ENCODE measurements around the gene MRPL52. TPM values are rescaled to one million over a fixed set of nuclear protein-coding genes. Genes with fewer than 3 reads are reported as not detected.
A peak's percentile ranks its signal among the peaks of the same experiment; 100 is the strongest.

MRPL52 gene
- total RNA-seq, 2 experiments from 2014 or later: 100 to 181 TPM

DNA sequence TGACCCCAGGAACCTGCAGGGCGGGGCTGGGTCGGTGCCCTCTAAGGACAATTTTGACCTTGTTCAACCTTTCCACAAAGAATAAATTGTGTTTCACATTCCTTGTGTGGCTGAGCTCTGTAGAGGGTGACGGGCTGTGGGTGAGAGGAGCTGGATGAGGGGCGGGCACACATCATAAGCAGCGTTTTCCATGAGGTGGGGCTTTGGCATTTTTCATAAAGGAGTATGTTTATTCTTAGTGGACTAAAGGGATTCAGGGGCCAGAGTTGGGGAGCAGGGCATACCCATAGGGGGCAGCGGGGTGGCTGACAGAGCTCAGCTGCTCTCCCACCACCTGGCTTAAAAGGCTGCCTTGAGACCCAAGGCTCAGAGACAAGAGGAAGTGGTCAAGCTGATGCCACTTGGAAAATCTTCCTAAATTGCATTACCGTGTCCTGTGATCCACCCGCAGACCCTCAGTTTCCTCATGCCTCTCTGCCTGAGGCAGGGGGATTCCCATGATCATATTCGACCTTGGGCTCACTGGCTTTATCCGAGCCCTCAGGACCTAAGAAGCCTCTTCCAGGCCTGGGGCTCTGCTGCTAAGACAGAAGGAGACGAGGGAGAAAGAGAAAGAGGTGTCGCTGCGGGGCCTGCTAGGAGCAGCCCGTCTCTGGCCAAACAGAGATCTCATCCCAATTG lies 18.1 kb downstream of the MRPL52 start:
- no peak for DNase-seq (ENCODE audit: low spot score)
- Histone ChIP-seq H3K27ac (ENCODE audit: low read depth, low read length, poor library complexity, severe bottlenecking) (no peak overlapping the region), H3K36me3 (ENCODE audit: insufficient read depth, low read length) (no peaks in the 10 kb centered on the region), H3K4me3 (ENCODE audit: low read depth, low read length, poor library complexity, severe bottlenecking) (no peak overlapping the region), H2AFZ (ENCODE audit: low read length) (no peak overlapping the region), H3K9me3 (ENCODE audit: low read length) (no peaks in the 10 kb centered on the region), H3K4me1 (ENCODE audit: insufficient read depth, low read length, poor library complexity, severe bottlenecking) (peaks cover 9% of the 10 kb centered on the region), H3K4me2 (ENCODE audit: low read length) (no peak overlapping the region), H3K9me2 (ENCODE audit: insufficient read depth, low read length) (no peaks in the 10 kb centered on the region), H3K79me2 (ENCODE audit: insufficient read depth, low read depth, low read length) (no peaks in the 10 kb centered on the region), H4K20me1 (ENCODE audit: insufficient read depth, low read length) (no peaks in the 10 kb centered on the region)
- ChIA-PET POLR2A (interaction anchor here (0.6 to 2.2 kb wide), 4 partner anchors 14 to 62 kb away, joined by 3 to 9 read pairs (median 4); partner anchors contain the start of gene MRPL52), CTCF (ENCODE audit: unreplicated experiment) (no interaction called here)
- TF ChIP-seq, protein P1, sequence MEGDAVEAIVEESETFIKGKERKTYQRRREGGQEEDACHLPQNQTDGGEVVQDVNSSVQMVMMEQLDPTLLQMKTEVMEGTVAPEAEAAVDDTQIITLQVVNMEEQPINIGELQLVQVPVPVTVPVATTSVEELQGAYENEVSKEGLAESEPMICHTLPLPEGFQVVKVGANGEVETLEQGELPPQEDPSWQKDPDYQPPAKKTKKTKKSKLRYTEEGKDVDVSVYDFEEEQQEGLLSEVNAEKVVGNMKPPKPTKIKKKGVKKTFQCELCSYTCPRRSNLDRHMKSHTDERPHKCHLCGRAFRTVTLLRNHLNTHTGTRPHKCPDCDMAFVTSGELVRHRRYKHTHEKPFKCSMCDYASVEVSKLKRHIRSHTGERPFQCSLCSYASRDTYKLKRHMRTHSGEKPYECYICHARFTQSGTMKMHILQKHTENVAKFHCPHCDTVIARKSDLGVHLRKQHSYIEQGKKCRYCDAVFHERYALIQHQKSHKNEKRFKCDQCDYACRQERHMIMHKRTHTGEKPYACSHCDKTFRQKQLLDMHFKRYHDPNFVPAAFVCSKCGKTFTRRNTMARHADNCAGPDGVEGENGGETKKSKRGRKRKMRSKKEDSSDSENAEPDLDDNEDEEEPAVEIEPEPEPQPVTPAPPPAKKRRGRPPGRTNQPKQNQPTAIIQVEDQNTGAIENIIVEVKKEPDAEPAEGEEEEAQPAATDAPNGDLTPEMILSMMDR (conservative IDR thresholded peaks at IDR 0.05; ENCODE audit: low read length): peak; percentile 59
- TF ChIP-seq EZH2phosphoT487 (IDR thresholded peaks at IDR 0.05; ENCODE audit: borderline replicate concordance, low read depth, low read length): no peak
- no TSS peak for BruUV-seq (replicated peaks)
- intact Hi-C loops (cut with micrococcal nuclease; ENCODE audit: unreplicated experiment): no loop called here

DNA sequence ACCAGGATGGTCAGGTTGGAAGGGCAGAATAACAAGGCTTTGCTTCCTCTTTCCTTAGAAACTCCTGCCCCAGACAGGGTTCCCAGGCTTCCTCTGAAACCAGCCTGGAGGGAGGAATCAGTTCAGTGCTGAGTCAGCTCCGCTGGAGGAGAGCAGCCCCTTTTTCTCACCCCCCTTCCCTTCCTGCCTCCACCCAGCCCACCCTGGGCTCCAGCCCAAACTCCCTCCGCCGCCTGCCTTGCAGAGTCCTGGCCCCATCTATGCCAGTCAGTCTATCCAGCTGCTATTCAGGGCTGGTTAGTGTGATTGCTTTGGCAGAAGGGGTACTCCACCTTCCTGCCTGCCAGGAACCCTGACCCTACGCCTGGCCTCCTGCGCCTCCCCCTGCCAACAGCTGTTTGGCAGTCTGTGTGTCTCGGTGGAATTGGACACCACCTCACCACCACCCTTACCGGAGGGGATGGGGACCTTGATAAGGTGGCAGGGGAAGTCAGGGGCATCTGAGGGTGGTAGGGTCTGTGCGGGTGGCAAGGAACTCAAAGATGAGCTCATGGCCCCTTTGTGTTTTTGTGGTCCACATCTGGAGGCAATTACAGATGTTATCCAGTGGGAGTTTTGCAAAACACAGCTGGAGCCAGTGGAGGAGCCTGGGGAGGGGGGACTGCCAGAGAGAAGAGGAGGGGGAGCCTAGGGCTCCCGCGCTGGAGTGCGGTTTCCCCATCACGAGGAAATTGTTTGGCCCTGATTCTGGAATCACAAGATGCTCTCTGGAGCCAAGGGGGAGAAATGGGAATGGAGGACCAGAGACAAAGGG lies 18.9 kb downstream of the MRPL52 start:
- H3K9me2 ChIP-seq (ENCODE audit: insufficient read depth, low read length): no peaks in the 10 kb centered on the region
- intact Hi-C loops (cut with micrococcal nuclease; ENCODE audit: unreplicated experiment): no loop called here

More for the DNA sequence above, 18.9 kb downstream of the MRPL52 start:
- DNase-seq (ENCODE audit: low spot score): no peak
- H3K4me3 ChIP-seq (ENCODE audit: low read depth, low read length, poor library complexity, severe bottlenecking): no peak overlapping the region
- TF ChIP-seq, protein P1 (conservative IDR thresholded peaks at IDR 0.05; ENCODE audit: low read length): no peak
- no peak for TF ChIP-seq EZH2phosphoT487 (IDR thresholded peaks at IDR 0.05; ENCODE audit: borderline replicate concordance, low read depth, low read length)
- no TSS peak for BruUV-seq (replicated peaks)
- no peak overlapping the region for H3K27ac ChIP-seq (ENCODE audit: low read depth, low read length, poor library complexity, severe bottlenecking)
- H2AFZ ChIP-seq (ENCODE audit: low read length): no peak overlapping the region
- ChIA-PET CTCF (ENCODE audit: unreplicated experiment) (no interaction called here), POLR2A (interaction anchor here (0.6 to 2.2 kb wide), 7 partner anchors 15 to 175 kb away, joined by 3 to 9 read pairs (median 3); partner anchors contain the start of gene MRPL52)
- H3K4me2 ChIP-seq (ENCODE audit: low read length): no peak overlapping the region
- H3K79me2 ChIP-seq (ENCODE audit: insufficient read depth, low read depth, low read length): no peaks in the 10 kb centered on the region
- H3K9me3 ChIP-seq (ENCODE audit: low read length): no peaks in the 10 kb centered on the region
- H4K20me1 ChIP-seq (ENCODE audit: insufficient read depth, low read length): no peaks in the 10 kb centered on the region
- H3K4me1 ChIP-seq (ENCODE audit: insufficient read depth, low read length, poor library complexity, severe bottlenecking): peaks cover 16% of the 10 kb centered on the region
- no peaks in the 10 kb centered on the region for H3K36me3 ChIP-seq (ENCODE audit: insufficient read depth, low read length)
